Testis (tissue), 2 donors: ENCODE data around the gene WLS.

ENCODE experiments used
- POLR2A ChIP-seq: fragments of 450-650 bp; IDR thresholded peaks from one replicate; pipeline ENCODE4 v1.6.1; 2017; ENCODE audit warnings: antibody characterized with exemption, mild to moderate bottlenecking, moderate library complexity
- TF ChIP-seq, protein P1 (sequence below), 3 experiments: fragments of 450-650 bp in 2 of 3; fragments of 200-600 bp in 1 of 3; sonication (generic) in 1 of 3; IDR thresholded peaks; one replicate each; pipeline ENCODE4 v1.5.1; 2016 to 2019; ENCODE audit warnings: antibody characterized with exemption in 3 of 3, mild to moderate bottlenecking in 2 of 3, moderate library complexity in 1 of 3

GRCh38 chr1:68158837-68159236 is 73.5 kb downstream of the WLS start:
- TF ChIP-seq, protein P1, sequence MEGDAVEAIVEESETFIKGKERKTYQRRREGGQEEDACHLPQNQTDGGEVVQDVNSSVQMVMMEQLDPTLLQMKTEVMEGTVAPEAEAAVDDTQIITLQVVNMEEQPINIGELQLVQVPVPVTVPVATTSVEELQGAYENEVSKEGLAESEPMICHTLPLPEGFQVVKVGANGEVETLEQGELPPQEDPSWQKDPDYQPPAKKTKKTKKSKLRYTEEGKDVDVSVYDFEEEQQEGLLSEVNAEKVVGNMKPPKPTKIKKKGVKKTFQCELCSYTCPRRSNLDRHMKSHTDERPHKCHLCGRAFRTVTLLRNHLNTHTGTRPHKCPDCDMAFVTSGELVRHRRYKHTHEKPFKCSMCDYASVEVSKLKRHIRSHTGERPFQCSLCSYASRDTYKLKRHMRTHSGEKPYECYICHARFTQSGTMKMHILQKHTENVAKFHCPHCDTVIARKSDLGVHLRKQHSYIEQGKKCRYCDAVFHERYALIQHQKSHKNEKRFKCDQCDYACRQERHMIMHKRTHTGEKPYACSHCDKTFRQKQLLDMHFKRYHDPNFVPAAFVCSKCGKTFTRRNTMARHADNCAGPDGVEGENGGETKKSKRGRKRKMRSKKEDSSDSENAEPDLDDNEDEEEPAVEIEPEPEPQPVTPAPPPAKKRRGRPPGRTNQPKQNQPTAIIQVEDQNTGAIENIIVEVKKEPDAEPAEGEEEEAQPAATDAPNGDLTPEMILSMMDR (IDR thresholded peaks at IDR 0.05) = no peak
- no peak for TF ChIP-seq POLR2A
